A172 (cell line): Measurements from ENCODE around the gene ERVK3-1. TPM values are rescaled to one million over a fixed set of nuclear protein-coding genes. Genes with fewer than 3 reads are reported as not detected.

Experiments used
- DNase-seq: peaks from one replicate; pipeline ENCODE4 v3.0.0-alpha.2; 2015; ENCODE audit warnings: low spot score
- total RNA-seq: library from RNA; depleted of rRNA; stranded (reverse); fragments of >200 nt; shearing (Covaris generic); gene quantifications from 2 replicates; pipeline ENCODE4 v1.2.3, GENCODE V29; 2014; rRNA removed

Gene ERVK3-1
- total RNA-seq, 1 experiment from 2014 or later: 80.2 TPM

- peak; percentile 95 for DNase-seq
These were observed 57.3 kb downstream of the ERVK3-1 start, which contains the start of gene ZNF497 for GRCh38 chr19:58362272-58362994. Gene ZNF497, minus strand, starts transcription at chr19:58362751. Its CDS starts 5,116 bp downstream, at chr19:58357635.

DNA sequence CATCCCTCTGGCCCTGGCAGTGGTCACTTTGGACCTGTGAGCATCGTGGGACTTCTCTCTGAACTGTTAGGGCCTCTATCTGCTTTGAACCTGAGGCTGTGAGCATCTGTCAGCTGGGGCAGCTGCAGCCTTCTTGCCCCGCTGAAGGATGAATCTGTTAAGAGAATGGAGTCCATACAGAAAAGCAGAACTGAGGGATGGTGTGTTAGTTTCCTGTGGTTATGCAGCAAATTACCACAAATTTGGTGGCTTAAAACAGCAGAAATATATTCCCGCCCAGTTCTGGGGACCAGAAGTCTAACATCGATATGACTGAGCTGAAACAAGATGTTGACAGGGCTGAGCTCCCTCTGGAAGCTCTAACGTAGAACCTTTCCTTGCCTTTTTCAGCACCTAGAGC, 59.0 kb downstream of the ERVK3-1 start:
- no peak for DNase-seq

Other genes starting within 250 kb of the ERVK3-1 start
- not detected in 2 replicates for gene ZNF135, start 246.1 kb upstream of the ERVK3-1 start, total RNA-seq
- 2.9 and 5.5 TPM in 2 replicates for gene ZSCAN18, start 207.1 kb upstream of the ERVK3-1 start, total RNA-seq
- gene ZNF329, start 154.6 kb upstream of the ERVK3-1 start, total RNA-seq: 16.0 and 16.6 TPM in 2 replicates
- gene ZNF274, start 122.3 kb upstream of the ERVK3-1 start, total RNA-seq: 23.5 and 26.9 TPM in 2 replicates
- gene ZNF544, start 76.5 kb upstream of the ERVK3-1 start, total RNA-seq: not detected in 2 replicates
- 8.0 and 9.0 TPM in 2 replicates for gene ZNF8, start 26.4 kb upstream of the ERVK3-1 start, total RNA-seq
- 4.0 and 4.1 TPM in 2 replicates for gene ZSCAN22, start 21.6 kb downstream of the ERVK3-1 start, total RNA-seq
- gene A1BG, start 48.1 kb downstream of the ERVK3-1 start, total RNA-seq: 10.7 and 47.6 TPM in 2 replicates
- 1.7 and 2.4 TPM in 2 replicates for gene ZNF497, start 57.4 kb downstream of the ERVK3-1 start, total RNA-seq
- gene ZNF837, start 75.7 kb downstream of the ERVK3-1 start, total RNA-seq: 3.7 and 5.7 TPM in 2 replicates
- 2,652 and 2,662 TPM in 2 replicates for gene RPS5, start 81.9 kb downstream of the ERVK3-1 start, total RNA-seq
- not detected in 2 replicates for gene RNF225, start 90.3 kb downstream of the ERVK3-1 start, total RNA-seq
- gene ZNF584, start 103.3 kb downstream of the ERVK3-1 start, total RNA-seq: 31.5 and 42.1 TPM in 2 replicates
- gene ZNF132, start 134.8 kb downstream of the ERVK3-1 start, total RNA-seq: 0.03 and 0.19 TPM in 2 replicates
- 9.9 and 12.1 TPM in 2 replicates for gene ZNF324B, start 146.2 kb downstream of the ERVK3-1 start, total RNA-seq
- 18.4 and 21.5 TPM in 2 replicates for gene ZNF324, start 161.7 kb downstream of the ERVK3-1 start, total RNA-seq
- 17.1 and 18.8 TPM in 2 replicates for gene ZNF446, start 171.0 kb downstream of the ERVK3-1 start, total RNA-seq
- 2.8 and 6.6 TPM in 2 replicates for gene SLC27A5, start 206.6 kb downstream of the ERVK3-1 start, total RNA-seq
- 9.0 and 11.9 TPM in 2 replicates for gene ZBTB45, start 214.4 kb downstream of the ERVK3-1 start, total RNA-seq
- 545 and 619 TPM in 2 replicates for gene TRIM28, start 238.7 kb downstream of the ERVK3-1 start, total RNA-seq
- gene CHMP2A, start 249.7 kb downstream of the ERVK3-1 start, total RNA-seq: 32.1 and 48.2 TPM in 2 replicates